AG10803 (cell line): ENCODE data around the gene CARS2.
"Not testable (repeated sequence)": the region's sequence is repeated elsewhere in the genome, so short reads cannot be mapped to it uniquely, and the experiment has no call there.

Source experiments
- DNase-seq: peaks from one replicate; pipeline ENCODE4 v3.0.0; 2010; ENCODE audit warnings: low read depth
- H3K4me3 ChIP-seq: 2 replicates; pipeline ENCODE4 v1.5.1; 2011; ENCODE audit warnings: mild to moderate bottlenecking, low read length, control low read depth
- CTCF ChIP-seq: conservative IDR thresholded peaks from 2 replicates; pipeline ENCODE4 v1.5.1; 2011; ENCODE audit warnings: mild to moderate bottlenecking, low read length, control low read depth, inconsistent platforms

Gene CARS2

GRCh38 chr13:110731072-110731471 is 25.2 kb upstream of the CARS2 start:
- no peak for DNase-seq
- no peak for TF ChIP-seq CTCF
- H3K4me3 ChIP-seq: no peak overlapping the region

GRCh38 chr13:110726726-110727125 is 20.8 kb upstream of the CARS2 start:
- H3K4me3 ChIP-seq: no peak overlapping the region

GRCh38 chr13:110726153-110726552 is 20.2 kb upstream of the CARS2 start:
- H3K4me3 ChIP-seq, DNase-seq: not testable (repeated sequence)

More at GRCh38 chr13:110726726-110727125, 20.8 kb upstream of the CARS2 start:
- no peak for TF ChIP-seq CTCF
- no peak for DNase-seq

- H3K4me3 ChIP-seq: no peak overlapping the region
- DNase-seq: no peak
- no peak for TF ChIP-seq CTCF
Observed at GRCh38 chr13:110723598-110723997, 17.7 kb upstream of the CARS2 start.

GRCh38 chr13:110722971-110723370 is 17.1 kb upstream of the CARS2 start:
- DNase-seq: no peak
- TF ChIP-seq CTCF: no peak
- no peak overlapping the region for H3K4me3 ChIP-seq

- no peak for DNase-seq
- no peak overlapping the region for H3K4me3 ChIP-seq
- no peak for TF ChIP-seq CTCF
Observed at GRCh38 chr13:110719036-110719710, 13.3 kb upstream of the CARS2 start.

- no peak for DNase-seq
- no peak for TF ChIP-seq CTCF
- peak overlapping the region; percentile 87 for H3K4me3 ChIP-seq
Observed at GRCh38 chr13:110716247-110716515, 10.3 kb upstream of the CARS2 start.
